HL-60 (cell line): ENCODE measurements around the gene TMC1.
A peak's percentile ranks its signal among the peaks of the same experiment; 100 is the strongest.

Source experiments
- DNase-seq, 2 experiments: peaks; one replicate each; pipeline ENCODE4 v3.0.0-alpha.2; 2010 to 2020; ENCODE audit warnings: low read depth in 1 of 2, low spot score in 1 of 2
- H3K27ac ChIP-seq: fragments of 250-450 bp; sonication (Bioruptor Pico); replicated peaks from 2 replicates; pipeline ENCODE4 v1.5.1; 2020; ENCODE audit warnings: mild to moderate bottlenecking, moderate library complexity
- H3K27me3 ChIP-seq: fragments of 250-450 bp; sonication (Bioruptor Pico); 2 replicates; pipeline ENCODE4 v1.5.1; 2021; ENCODE audit warnings: mild to moderate bottlenecking, moderate library complexity; ENCODE audit not compliant: insufficient read depth, poor library complexity, severe bottlenecking
- H3K4me3 ChIP-seq: replicated peaks from 2 replicates; pipeline ENCODE4 v1.5.1; 2011; ENCODE audit warnings: mild to moderate bottlenecking, control low read depth, low read length; ENCODE audit not compliant: insufficient read depth
- GABPA ChIP-seq: IDR thresholded peaks from 2 replicates; pipeline ENCODE4 v1.6.1; 2012; ENCODE audit warnings: low read depth
- POLR2AphosphoS5 ChIP-seq: IDR thresholded peaks from 2 replicates; pipeline ENCODE4 v1.6.1; 2012; ENCODE audit warnings: low read depth
- SPI1 ChIP-seq: IDR thresholded peaks from 2 replicates; pipeline ENCODE4 v1.6.1; 2012; ENCODE audit warnings: low read depth, mild to moderate bottlenecking, borderline replicate concordance
- TF ChIP-seq, protein P1 (sequence below): IDR thresholded peaks from one replicate; pipeline ENCODE4 v1.5.1; 2011; ENCODE audit warnings: low read length, control low read depth, inconsistent platforms; ENCODE audit not compliant: insufficient read depth
- TF ChIP-seq, protein P2 (sequence below): IDR thresholded peaks from 2 replicates; pipeline ENCODE4 v1.6.1; 2012; ENCODE audit warnings: low read depth; ENCODE audit not compliant: insufficient replicate concordance

Gene TMC1

DNA sequence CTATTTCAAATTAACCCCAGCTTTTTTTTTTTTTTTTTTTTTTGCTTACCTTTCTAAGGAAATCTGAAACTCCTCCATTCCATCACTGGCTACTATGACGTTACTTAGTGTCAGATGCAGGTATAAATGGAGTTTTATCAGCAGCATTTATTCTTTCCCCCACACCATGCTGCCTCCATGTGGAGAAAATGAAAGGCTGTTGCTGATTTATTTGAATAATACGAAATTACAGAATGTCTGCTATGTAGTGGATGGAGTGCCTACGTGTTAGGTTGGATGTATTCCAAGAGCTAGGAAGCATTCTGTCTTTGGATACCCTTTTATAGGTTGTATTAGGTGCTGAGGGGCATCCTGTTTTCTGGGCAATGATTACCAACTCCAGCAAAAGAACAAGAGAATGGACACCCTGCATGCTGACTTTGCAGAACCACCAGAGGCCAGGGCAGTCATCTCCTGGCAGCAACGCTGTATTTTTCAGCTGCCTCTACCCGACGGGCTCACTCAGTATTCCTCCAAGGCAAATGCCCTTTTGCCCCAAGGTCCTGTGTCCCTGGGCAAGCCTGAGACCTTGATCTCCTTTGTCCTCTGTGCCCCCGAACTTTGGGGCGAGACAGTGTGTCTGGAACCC lies 232.0 kb downstream of the TMC1 start:
- no peak overlapping the region for H3K27ac ChIP-seq
- H3K4me3 ChIP-seq, result no peak overlapping the region
- TF ChIP-seq, protein P1, sequence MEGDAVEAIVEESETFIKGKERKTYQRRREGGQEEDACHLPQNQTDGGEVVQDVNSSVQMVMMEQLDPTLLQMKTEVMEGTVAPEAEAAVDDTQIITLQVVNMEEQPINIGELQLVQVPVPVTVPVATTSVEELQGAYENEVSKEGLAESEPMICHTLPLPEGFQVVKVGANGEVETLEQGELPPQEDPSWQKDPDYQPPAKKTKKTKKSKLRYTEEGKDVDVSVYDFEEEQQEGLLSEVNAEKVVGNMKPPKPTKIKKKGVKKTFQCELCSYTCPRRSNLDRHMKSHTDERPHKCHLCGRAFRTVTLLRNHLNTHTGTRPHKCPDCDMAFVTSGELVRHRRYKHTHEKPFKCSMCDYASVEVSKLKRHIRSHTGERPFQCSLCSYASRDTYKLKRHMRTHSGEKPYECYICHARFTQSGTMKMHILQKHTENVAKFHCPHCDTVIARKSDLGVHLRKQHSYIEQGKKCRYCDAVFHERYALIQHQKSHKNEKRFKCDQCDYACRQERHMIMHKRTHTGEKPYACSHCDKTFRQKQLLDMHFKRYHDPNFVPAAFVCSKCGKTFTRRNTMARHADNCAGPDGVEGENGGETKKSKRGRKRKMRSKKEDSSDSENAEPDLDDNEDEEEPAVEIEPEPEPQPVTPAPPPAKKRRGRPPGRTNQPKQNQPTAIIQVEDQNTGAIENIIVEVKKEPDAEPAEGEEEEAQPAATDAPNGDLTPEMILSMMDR, result peak; percentile 15
- TF ChIP-seq SPI1 (no peak), POLR2AphosphoS5 (no peak)
- no peaks in the 10 kb centered on the region for H3K27me3 ChIP-seq
- no peak for DNase-seq

DNA sequence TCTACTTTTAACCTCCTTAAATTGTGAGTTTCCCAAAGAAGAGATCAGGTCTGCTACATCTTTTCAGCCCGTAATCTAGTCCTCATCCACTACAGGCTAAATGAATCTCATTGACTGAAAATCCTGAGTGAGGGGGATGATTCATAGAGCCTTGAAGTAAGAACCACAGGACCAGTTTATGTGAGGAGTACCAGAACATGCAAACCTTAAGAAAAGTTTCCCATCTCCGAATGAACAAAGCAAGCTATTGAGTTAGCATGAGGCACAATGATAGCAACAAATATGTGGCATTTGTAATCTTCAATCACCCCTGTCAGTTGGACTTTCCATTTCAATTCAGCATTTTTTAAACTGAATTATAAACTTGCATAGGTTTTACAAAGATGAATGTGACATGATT lies 234.4 kb downstream of the TMC1 start:
- H3K27ac ChIP-seq, result no peak overlapping the region
- DNase-seq, result no peak
- H3K4me3 ChIP-seq, result no peak overlapping the region
- H3K27me3 ChIP-seq, result no peaks in the 10 kb centered on the region
- TF ChIP-seq, protein P1, result no peak
- TF ChIP-seq SPI1 (no peak), POLR2AphosphoS5 (no peak), GABPA (no peak)
- TF ChIP-seq, protein P2, sequence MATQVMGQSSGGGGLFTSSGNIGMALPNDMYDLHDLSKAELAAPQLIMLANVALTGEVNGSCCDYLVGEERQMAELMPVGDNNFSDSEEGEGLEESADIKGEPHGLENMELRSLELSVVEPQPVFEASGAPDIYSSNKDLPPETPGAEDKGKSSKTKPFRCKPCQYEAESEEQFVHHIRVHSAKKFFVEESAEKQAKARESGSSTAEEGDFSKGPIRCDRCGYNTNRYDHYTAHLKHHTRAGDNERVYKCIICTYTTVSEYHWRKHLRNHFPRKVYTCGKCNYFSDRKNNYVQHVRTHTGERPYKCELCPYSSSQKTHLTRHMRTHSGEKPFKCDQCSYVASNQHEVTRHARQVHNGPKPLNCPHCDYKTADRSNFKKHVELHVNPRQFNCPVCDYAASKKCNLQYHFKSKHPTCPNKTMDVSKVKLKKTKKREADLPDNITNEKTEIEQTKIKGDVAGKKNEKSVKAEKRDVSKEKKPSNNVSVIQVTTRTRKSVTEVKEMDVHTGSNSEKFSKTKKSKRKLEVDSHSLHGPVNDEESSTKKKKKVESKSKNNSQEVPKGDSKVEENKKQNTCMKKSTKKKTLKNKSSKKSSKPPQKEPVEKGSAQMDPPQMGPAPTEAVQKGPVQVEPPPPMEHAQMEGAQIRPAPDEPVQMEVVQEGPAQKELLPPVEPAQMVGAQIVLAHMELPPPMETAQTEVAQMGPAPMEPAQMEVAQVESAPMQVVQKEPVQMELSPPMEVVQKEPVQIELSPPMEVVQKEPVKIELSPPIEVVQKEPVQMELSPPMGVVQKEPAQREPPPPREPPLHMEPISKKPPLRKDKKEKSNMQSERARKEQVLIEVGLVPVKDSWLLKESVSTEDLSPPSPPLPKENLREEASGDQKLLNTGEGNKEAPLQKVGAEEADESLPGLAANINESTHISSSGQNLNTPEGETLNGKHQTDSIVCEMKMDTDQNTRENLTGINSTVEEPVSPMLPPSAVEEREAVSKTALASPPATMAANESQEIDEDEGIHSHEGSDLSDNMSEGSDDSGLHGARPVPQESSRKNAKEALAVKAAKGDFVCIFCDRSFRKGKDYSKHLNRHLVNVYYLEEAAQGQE, result no peak

DNA sequence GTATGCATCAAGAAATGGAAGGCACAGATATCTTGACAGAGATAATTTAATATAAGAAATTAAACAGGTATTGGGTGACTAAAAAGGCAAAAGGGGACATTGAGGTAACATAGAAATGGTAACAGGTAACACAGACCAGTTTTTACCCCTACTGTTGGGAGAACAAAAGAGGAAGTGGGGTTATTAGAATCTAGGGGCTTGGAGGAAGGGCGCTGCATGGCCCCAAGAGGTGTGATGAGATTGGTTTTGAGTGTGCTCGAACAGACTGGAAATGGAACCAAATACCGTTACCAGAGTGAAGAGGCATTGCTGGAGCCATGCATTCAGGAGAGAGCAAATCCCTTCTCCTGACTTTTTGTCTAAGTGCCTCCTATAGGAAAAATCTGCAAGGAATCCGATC lies 237.5 kb downstream of the TMC1 start:
- Histone ChIP-seq H3K27me3 (peaks cover 2% of the 10 kb centered on the region), H3K27ac (no peak overlapping the region), H3K4me3 (no peak overlapping the region)
- TF ChIP-seq, protein P2, result no peak
- TF ChIP-seq POLR2AphosphoS5 (no peak), GABPA (no peak), SPI1 (peak; percentile 48; the same call in 1 of the 2 replicates)
- TF ChIP-seq, protein P1, result no peak
- no peak for DNase-seq

DNA sequence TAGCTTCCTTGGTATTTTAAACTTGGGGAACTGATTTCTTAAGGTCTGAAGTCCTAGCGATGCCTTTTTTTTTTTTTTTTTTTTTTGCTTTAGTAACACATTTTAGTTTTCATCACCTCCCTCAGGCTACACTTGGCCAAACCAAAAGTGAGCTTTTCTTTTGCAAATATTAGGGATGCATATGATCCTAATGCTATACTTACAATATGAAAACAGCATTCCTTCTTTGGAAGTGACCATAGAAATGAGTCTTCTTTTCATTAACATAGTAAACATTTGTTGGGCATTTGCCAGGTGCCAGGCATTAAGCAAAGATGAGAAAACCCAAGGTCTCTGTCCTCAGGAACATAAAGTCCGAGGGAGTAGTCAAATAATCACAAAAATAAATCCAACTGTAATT lies 241.6 kb downstream of the TMC1 start:
- DNase-seq, result no peak

More for the DNA sequence above, 241.6 kb downstream of the TMC1 start:
- TF ChIP-seq SPI1 (no peak), GABPA (no peak), POLR2AphosphoS5 (no peak)
- TF ChIP-seq, protein P1, result no peak
- TF ChIP-seq, protein P2, result no peak
- Histone ChIP-seq H3K4me3 (no peak overlapping the region), H3K27me3 (peaks cover 2% of the 10 kb centered on the region), H3K27ac (no peak overlapping the region)
